Measurements from ENCODE around the gene CASKIN1.

Gene CASKIN1

DNA sequence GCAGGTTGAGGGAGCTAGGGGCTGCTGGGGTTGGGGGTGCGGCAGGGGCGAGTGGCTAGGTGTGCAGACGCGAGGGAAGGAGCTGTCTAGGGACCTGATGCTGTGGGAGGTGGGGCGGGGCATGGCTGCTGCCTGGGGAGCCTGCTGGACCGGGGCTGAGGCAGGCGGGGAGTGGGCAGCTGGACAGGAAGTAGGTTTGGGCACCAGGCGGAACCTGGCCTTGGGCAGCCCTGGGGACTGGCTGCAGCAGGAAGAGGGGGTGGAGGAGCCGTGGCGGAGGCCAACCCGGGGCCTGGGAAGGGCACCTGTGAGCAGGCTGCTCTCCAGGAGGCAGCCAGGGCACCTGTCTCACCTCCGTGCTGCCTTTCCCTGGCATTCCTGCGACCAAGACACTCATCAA is 34.0 kb upstream of the CASKIN1 start:
- Histone ChIP-seq H3K36me3 (peaks cover 68 to 77% (median 76%) of the 10 kb centered on the region in 3 donors), H3K27ac (no peak overlapping the region), H3K4me1 (peaks cover 0 to 14% (median 6%) of the 10 kb centered on the region in 4 donors), H3K4me3 (no peak overlapping the region), H3K27me3 (no peaks in the 10 kb centered on the region), H3K9me3 (no peaks in the 10 kb centered on the region)
- no peak for TF ChIP-seq CTCF (IDR thresholded peaks at IDR 0.05)
- intact Hi-C loops (cut with DNase I; ENCODE audit: low total_unique reads): no loop called here
- DNase-seq: no peak

DNA sequence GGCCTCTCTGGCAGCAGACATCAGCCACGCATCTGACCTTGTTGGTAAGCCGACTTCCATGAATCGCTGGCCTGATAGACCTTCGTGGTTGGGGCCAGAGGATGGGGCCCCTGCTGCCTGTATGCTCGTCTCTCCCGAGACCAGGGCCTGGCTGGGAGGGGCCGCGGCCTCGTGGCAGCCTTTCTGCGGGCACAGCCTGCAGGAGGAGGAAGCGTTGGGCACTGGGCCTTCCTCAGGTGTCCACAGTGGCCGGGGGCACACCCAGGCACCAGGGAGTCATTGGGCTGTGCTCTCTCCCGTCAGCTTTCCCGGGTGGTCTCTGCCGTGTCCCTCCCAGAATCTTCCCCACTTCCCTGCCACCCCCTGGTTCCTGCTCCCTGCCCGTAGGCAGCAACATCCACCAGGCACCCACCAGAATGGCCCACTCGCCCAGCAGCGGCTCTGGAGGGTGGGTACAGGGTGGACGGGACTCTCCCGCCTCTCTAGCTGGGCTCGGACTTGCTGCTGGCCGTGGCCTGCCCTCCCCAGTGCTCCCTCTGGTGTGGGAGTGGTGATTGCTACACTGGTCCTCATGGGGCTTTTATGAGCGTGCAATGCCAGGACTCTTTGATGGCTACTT is 33.3 kb upstream of the CASKIN1 start:
- no peak overlapping the region for H3K27ac ChIP-seq

DNA sequence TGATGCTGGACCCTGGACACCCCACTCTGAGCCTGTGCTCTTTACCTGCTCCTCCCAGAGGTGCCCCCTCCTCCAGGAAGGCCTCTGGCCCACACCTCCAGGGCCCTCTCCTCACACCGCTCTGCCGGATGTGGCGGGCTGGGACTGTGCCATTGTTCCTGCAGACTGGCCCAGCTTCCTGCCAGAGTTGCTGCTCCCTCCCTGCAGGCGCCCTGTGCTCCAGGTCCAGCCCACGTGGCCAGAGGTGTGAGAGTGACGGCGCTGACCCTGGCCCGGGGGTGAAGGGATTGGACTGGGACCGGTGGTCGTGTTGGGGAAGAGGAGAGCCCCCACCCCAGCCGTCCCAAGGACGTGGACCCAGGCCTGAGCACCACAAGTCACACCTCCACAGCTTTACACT is 32.7 kb upstream of the CASKIN1 start:
- no peaks in the 10 kb centered on the region for H3K27me3 ChIP-seq
- H3K4me3 ChIP-seq: no peak overlapping the region
- intact Hi-C loops (cut with DNase I; ENCODE audit: low total_unique reads): loop anchor here (10.0 kb wide), 1 partner anchor 1494 kb away; no protein-coding TSS in a partner anchor
- H3K36me3 ChIP-seq: peaks cover 55 to 64% (median 64%) of the 10 kb centered on the region in 3 donors
- no peak for TF ChIP-seq CTCF (IDR thresholded peaks at IDR 0.05)
- no peak for DNase-seq
- H3K4me1 ChIP-seq: peaks cover 0 to 27% (median 18%) of the 10 kb centered on the region in 4 donors
- H3K9me3 ChIP-seq: no peaks in the 10 kb centered on the region
- H3K27ac ChIP-seq: no peak overlapping the region

More for the DNA sequence above, 33.3 kb upstream of the CASKIN1 start:
- intact Hi-C loops (cut with DNase I; ENCODE audit: low total_unique reads): loop anchor here (10.0 kb wide), 1 partner anchor 1495 kb away; no protein-coding TSS in a partner anchor
- Histone ChIP-seq H3K4me1 (peaks cover 0 to 20% (median 12%) of the 10 kb centered on the region in 4 donors), H3K4me3 (no peak overlapping the region), H3K9me3 (no peaks in the 10 kb centered on the region), H3K27me3 (no peaks in the 10 kb centered on the region), H3K36me3 (peaks cover 61 to 70% (median 70%) of the 10 kb centered on the region in 3 donors)
- no peak for TF ChIP-seq CTCF (IDR thresholded peaks at IDR 0.05)
- DNase-seq: no peak

DNA sequence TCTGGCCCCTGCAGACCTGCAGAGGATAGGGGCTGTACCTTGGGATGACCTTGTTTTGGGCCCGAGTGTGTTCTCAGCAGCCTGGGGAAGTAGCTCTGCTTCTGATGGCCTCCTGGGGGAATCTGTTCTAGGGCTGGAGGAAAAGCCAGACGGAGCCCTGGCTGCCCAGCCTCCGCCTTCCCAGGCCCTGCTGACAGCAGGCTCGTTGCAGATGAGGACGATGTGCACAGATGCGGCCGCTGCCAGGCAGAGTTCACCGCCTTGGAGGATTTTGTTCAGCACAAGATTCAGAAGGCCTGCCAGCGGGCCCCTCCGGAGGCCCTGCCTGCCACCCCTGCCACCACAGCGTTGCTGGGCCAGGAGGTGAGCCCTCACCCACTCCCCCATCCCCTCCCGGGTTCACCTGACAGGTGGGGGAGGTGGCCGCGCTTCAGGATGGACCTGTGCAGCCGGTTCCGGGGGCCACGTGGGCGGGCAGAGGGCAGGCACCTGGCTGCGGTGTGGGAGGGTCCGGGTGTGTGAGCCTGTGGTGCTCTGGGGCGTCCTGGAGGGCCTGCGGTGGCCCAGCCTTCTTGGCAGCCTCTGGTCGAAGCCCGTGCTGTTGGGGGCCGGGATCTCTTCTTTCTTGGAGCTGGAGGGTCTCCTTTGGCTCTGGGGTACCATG is 31.9 kb upstream of the CASKIN1 start:
- H3K36me3 ChIP-seq: peaks cover 47 to 56% (median 56%) of the 10 kb centered on the region in 3 donors
- no peak overlapping the region for H3K4me3 ChIP-seq
- no peak for DNase-seq
- no peaks in the 10 kb centered on the region for H3K27me3 ChIP-seq
- peaks cover 0 to 29% (median 19%) of the 10 kb centered on the region in 4 donors for H3K4me1 ChIP-seq
- no peak for TF ChIP-seq CTCF (IDR thresholded peaks at IDR 0.05)
- intact Hi-C loops (cut with DNase I; ENCODE audit: low total_unique reads): loop anchor here (10.0 kb wide), 1 partner anchor 1493 kb away; no protein-coding TSS in a partner anchor
- H3K27ac ChIP-seq: no peak overlapping the region
- H3K9me3 ChIP-seq: no peaks in the 10 kb centered on the region

GRCh38 chr16:2226918-2227317 is 30.5 kb upstream of the CASKIN1 start:
- peaks cover 0 to 33% (median 19%) of the 10 kb centered on the region in 4 donors for H3K4me1 ChIP-seq
- intact Hi-C loops (cut with DNase I; ENCODE audit: low total_unique reads): loop anchor here (10.0 kb wide), 1 partner anchor 1492 kb away; no protein-coding TSS in a partner anchor
- no peak overlapping the region for H3K27ac ChIP-seq
- H3K27me3 ChIP-seq: no peaks in the 10 kb centered on the region
- DNase-seq: no peak
- TF ChIP-seq CTCF (IDR thresholded peaks at IDR 0.05): no peak
- H3K4me3 ChIP-seq: no peak overlapping the region
- peaks cover 33 to 42% (median 42%) of the 10 kb centered on the region in 3 donors for H3K36me3 ChIP-seq
- H3K9me3 ChIP-seq: no peaks in the 10 kb centered on the region
